Midbrain (tissue), 1 donor: ENCODE results near the gene MBP.

Experiments used
- DNase-seq: peaks from one replicate; lab custom pipeline; 2025; lab: John Stamatoyannopoulos, UW

The MBP gene

DNA sequence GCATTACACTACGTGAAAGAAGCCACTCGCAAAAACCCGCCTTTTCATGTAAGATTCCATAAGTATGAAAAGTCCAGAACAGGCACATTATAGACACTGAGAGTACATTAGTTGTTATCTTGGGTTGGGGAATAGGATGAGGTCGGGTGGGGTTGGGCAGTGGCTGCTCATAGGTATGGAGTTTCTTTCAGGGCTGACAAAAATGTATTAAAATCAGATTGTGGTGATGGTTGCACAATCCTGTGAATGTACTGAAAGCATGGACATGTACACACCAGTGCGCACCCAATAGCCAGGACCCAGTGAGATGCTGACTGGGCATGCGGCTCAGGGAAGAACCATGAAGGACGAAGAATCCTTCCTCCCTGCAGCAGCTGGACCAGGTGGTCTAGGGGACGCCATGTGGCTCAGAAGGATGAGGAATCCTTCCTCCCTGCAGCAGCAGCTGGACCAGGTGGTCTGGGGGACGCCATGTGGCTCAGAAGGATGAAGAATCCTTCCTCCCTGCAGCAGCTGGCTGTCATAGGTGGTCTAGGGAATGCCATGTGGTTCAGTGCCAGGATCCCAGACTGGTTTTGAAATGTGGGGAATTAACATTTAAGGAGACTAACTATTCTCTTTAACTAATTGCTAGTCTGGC is 50.1 kb downstream of the MBP start:
- no peak for DNase-seq

DNA sequence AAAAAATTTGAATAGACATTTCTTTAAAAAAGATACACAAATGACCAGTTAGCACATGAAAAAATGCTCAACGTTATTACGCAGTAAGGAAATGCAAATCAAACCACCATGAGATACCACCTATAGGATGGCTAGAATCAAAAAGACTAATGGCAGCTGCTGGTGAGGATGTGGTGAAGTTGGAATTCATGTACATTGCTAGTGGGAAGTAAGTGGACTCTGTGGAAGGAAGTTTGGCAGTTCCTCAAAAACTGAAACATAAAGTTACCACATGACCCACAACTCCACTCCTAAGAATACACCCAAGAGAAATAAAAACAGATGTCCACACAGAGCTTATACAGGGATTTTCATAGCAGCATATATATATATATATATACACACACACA is 51.2 kb downstream of the MBP start:
- DNase-seq: peak; percentile 17

GRCh38 chr18:77079954-77080682 is 52.5 kb downstream of the MBP start:
- no peak for DNase-seq

- no peak for DNase-seq
Measured at GRCh38 chr18:77079088-77079487, 53.5 kb downstream of the MBP start.

GRCh38 chr18:77078690-77079070 is 53.9 kb downstream of the MBP start:
- no peak for DNase-seq

DNA sequence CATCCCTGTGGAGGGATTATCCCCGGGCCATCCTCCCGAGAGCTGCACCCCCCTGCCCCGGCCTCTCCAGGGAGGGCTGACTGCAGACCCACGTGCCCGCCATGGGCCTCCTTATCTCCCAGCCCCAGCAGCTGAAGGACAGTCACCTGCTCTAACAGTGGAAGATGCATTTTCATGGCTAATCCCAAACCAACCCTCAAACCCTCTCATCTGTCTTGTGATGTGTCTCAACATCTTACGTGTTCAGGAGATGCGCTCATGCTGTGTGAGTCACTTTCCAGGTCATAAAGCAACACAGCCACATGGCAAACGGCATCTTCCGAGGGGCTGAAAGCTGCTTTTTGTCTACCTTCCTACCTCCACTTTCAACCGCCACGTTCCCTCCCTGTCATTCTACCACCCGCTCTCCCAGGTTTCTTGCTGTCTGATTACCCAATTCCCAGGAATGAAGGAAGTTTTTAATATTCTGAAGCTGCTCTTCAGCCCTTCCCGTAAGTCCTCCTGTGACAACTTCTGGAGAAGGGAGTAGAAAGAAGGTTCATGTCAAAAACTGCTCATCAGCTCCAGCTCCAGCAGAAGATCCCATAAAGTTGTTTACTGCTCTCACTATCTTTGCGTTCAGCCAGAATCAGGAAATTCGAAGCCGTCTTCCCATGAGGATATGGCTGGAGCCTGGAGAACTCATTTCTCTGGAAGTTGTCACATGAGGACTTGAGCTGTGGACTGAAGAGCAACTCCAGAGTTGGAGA is 54.5 kb downstream of the MBP start:
- DNase-seq: no peak

GRCh38 chr18:77077401-77077800 is 55.2 kb downstream of the MBP start:
- no peak for DNase-seq

DNA sequence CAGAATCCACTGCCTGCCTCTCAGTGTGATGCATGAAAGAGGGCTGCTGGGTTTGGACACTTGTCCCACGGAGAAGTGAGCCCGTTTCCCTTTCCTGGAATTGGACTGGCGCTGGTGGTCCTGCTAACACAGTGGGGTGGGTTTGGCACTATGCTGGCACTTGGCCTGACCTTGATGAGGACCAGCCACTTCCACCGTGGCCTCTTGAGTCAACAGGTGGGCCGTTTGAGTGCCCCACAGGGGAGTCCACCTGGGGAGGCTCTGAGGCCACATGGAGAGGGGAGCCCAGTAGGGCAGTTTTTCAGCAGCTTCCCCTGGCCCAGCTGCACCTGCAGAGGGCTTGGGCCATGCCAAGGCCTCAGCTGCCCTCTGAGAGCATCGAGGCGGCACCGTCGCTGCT is 56.5 kb downstream of the MBP start:
- no peak for DNase-seq

DNA sequence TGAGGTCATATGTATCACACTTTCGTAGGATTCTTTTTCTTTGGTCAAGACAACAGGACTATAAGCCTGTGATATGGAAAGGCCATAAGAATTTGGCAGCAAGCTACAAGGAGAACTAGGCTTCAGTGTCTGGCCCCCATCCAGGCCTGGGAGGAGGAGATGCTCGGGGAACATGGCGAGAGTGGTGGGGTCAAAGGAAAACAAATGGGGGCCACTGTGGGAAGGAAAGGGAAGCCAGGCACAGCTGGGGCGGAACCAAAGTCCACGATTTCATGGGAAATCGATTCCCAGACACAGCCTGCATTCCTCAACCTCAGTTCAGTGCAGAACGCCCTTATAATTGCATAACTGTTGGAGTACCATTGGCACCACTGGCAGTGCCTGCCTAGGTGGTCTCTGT is 58.2 kb downstream of the MBP start:
- DNase-seq: no peak

DNA sequence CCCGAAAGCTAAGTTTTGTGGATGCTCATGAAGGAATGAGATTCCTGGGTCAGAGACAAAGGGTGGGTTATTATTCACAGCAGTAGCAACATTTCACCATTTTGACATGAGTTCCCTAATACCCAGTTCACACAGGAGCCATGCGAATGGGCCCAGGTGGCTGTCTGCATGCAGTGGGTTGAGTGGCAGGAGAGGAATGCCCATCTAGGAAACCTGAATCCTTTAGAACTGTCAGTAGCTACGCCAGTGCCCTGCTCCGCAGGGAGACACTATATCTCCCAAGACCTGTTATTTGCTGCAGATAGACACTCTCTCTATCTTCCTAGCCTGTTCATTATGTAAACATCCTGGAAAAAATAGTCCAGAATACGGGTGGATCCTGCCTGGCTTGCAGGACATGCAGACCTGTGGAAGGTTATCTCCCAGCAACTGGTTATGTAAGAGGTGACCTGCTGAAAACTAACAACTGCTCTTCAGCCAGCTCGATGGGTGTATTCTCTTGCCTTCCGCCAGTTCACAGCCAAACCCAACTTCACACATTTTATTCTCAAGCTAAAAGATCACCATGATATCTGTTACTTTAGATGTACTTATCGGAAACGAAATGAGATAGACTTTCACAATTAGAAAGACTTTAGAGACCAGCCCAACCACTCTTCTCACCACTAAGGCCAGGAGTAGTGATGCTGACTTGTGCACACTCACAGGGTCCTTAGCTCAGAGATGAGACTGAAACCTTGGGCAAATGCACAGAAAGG is 59.1 kb downstream of the MBP start:
- DNase-seq: no peak

DNA sequence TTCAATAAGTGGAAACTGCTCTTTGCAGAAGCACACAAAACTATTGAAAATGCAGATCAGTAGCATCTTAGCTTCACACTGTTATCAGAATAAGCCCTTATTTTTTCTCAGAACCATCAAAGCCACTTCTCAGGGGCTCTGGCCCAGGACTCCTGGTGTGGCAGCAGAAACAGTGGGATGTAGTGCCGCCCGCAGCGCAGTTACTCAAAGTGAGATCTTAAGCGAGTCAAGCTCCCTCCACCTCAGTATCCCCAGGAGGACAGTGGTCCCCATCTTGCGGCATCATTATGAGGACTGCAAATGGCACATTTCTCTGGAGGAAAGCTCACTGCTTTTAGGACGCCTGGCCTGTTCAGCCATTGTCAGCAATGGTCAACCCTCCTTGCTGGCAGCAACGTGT is 60.0 kb downstream of the MBP start:
- DNase-seq: no peak

GRCh38 chr18:77071711-77072292 is 60.8 kb downstream of the MBP start:
- no peak for DNase-seq

DNA sequence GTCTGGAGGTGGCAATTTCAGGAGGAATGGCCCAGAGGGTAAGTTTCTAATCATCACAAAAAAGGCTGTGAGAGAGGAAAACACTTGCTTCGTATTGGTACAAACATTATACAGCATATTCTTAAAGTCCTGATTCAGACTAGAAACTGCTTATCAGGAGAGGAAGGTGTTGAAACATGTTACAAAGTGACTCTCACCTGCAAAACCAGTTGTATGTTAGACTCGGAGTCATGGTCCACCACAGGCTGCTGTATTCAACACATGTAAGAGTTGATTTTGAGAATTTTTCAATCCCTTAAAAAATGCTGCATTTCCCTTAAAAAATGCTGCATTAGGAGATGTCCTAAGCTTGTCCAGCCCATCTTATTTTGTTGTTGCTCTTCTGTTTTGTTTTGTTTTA is 61.5 kb downstream of the MBP start:
- DNase-seq: no peak

- DNase-seq: no peak
Measured at GRCh38 chr18:77070627-77071026, 62.0 kb downstream of the MBP start.

GRCh38 chr18:77069931-77070330 is 62.7 kb downstream of the MBP start:
- DNase-seq: no peak

- DNase-seq: no peak
Measured at GRCh38 chr18:77069482-77069881, 63.1 kb downstream of the MBP start.

DNA sequence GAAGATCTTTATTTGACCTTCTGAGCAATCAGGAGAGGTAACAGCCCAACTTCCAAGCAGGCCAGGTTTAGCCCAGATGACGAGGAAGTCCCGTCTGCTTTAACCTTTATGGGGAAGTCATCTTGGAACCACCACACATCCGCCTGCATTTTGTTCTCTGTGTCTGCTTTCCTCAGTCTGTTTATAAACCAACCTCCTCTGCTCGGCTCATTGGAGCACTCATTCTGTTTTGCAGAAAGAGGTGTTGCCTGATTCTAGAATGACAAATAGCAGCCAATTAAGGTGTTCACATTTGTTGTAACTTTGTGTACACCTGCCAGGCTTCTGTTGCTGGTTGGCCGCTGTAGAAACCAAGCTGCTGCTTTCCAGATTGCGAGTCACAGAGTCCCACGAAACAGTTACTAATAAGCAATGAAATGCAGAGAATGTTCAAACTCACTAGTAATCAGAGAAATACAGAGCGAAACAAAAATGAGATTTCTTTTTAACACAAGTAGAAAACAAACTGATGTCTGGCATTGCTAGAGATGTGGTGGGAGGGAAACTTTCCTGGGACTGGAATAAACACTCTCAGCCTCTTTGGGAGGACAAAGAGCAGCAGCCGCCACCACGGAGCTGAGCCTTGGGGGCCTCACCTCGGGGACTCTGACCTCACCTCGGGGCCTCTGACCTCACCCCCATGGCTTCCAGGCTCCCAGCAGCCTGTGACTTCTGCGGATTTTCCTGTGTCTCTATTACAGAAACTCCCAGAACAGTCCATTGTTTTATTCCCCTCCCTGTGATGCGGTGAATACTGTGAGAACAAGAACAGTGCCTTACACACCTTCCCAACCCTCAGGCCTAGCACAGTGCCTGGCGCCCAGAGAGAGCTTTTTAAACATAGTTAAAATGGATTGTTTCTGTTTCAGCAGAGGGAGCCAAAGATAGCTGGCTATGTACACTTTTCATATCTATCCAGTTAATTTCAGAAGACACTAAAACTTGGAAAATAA is 64.0 kb downstream of the MBP start:
- no peak for DNase-seq

DNA sequence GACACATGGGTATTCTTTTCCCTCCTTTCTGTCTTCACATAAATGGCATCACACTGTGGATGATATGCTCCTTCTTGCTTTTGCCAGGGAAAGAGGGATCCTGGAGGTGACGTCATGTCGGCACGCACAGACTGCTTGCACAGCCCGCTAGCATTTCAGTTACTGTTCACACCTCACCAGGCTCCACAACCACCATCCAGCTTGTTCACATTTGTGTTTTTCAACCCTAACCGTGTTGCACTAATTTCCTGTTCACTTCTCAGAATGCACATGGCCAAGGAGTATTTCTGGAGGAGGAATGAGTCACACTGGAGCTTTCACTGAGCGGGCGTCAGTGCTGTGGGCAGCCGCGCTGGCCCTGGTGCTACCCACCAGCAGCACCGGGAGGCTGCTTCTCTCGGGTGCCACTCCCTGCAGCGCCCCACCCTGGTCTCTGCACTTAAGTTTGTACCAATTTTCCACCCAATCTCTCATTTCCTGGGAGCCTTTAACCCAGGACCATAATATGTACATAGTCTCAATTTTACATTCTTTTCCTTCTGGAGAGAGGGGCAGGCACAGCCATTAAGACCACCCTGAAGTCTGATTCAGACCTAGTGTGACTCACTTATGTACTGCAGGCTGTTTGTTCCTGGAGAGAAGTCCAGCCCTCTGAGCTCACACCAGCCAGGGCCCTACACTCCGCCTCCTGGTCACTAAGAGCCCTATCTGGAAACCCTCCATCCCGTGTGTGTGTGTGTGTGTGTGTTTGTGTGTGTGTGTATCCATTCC is 65.1 kb downstream of the MBP start:
- DNase-seq: no peak

- no peak for DNase-seq
Measured at GRCh38 chr18:77066689-77067088, 65.9 kb downstream of the MBP start.

DNA sequence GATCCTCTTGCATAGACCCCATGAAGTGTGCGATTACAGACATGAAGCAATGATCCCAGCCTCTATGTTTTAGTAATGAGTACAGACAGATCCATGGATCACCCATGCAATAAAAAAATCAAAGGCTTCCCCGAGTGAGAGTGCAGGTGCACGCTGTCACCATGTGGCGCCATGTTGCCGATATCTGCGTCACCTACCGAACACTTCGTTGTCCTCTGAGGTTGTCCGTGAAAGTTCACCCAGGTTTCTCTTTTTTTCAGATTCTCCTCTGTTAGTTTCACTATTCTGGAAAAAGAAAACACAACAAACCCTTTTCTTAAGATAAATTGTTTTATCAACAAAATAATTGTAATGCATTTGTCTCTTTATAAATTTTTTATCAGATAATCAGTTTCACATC is 66.5 kb downstream of the MBP start:
- DNase-seq: no peak
